Measurements from ENCODE around the gene NGEF.

- TF ChIP-seq, protein P1, sequence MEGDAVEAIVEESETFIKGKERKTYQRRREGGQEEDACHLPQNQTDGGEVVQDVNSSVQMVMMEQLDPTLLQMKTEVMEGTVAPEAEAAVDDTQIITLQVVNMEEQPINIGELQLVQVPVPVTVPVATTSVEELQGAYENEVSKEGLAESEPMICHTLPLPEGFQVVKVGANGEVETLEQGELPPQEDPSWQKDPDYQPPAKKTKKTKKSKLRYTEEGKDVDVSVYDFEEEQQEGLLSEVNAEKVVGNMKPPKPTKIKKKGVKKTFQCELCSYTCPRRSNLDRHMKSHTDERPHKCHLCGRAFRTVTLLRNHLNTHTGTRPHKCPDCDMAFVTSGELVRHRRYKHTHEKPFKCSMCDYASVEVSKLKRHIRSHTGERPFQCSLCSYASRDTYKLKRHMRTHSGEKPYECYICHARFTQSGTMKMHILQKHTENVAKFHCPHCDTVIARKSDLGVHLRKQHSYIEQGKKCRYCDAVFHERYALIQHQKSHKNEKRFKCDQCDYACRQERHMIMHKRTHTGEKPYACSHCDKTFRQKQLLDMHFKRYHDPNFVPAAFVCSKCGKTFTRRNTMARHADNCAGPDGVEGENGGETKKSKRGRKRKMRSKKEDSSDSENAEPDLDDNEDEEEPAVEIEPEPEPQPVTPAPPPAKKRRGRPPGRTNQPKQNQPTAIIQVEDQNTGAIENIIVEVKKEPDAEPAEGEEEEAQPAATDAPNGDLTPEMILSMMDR (conservative IDR thresholded peaks at IDR 0.05), result no peak
- TF ChIP-seq ZFX (IDR thresholded peaks at IDR 0.05), result no peak
These were observed 28.8 kb upstream of the NGEF start for GRCh38 chr2:233041722-233042323.
